ENCODE results near the gene BARHL1.

GRCh38 chr9:132545578-132545977 lies 36.8 kb upstream of the BARHL1 start:
- TF ChIP-seq, protein P1, sequence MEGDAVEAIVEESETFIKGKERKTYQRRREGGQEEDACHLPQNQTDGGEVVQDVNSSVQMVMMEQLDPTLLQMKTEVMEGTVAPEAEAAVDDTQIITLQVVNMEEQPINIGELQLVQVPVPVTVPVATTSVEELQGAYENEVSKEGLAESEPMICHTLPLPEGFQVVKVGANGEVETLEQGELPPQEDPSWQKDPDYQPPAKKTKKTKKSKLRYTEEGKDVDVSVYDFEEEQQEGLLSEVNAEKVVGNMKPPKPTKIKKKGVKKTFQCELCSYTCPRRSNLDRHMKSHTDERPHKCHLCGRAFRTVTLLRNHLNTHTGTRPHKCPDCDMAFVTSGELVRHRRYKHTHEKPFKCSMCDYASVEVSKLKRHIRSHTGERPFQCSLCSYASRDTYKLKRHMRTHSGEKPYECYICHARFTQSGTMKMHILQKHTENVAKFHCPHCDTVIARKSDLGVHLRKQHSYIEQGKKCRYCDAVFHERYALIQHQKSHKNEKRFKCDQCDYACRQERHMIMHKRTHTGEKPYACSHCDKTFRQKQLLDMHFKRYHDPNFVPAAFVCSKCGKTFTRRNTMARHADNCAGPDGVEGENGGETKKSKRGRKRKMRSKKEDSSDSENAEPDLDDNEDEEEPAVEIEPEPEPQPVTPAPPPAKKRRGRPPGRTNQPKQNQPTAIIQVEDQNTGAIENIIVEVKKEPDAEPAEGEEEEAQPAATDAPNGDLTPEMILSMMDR (IDR thresholded peaks at IDR 0.05; ENCODE audit: low read depth, low read length) = no peak
- no peak for TF ChIP-seq EZH2phosphoT487 (IDR thresholded peaks at IDR 0.05; ENCODE audit: low read depth)
